ENCODE results near the gene GARIN1A. TPM values are rescaled to one million over a fixed set of nuclear protein-coding genes. Genes with fewer than 3 reads are reported as not detected.

Gene GARIN1A
- total and polyA plus RNA-seq, 2 of the 4 experiments (the other 2 are of a cell fraction) = 0.18 to 1.4 TPM

GRCh38 chr7:128713794-128714193 lies 41.7 kb downstream of the GARIN1A start:
- dilution Hi-C loops (cut with HindIII; ENCODE audit: low sequenced_read_pairs, unreplicated experiment) = no loop called here
- ATAC-seq (ENCODE audit: low read depth) (no peak), DNase-seq (peak; percentile 11)
- no peak overlapping the region for H4K91ac ChIP-seq (ENCODE audit: insufficient read depth, low read depth, low read length)
- H3K18ac ChIP-seq (ENCODE audit: low read depth, low read length) = no peak overlapping the region
- no peak overlapping the region for H3K14ac ChIP-seq (replicated peaks; ENCODE audit: low read depth, low read length)
- no TSS peak for BruUV-seq (replicated peaks)
- no peak overlapping the region for H2BK20ac ChIP-seq (ENCODE audit: low read depth, low read length)
- H3K36me3 ChIP-seq (ENCODE audit: control insufficient read depth, insufficient read depth, low read length) = no peaks in the 10 kb centered on the region
- no peak overlapping the region for H3K9ac ChIP-seq (ENCODE audit: low read depth, low read length)
- no peak overlapping the region for H2AK5ac ChIP-seq (ENCODE audit: low read depth, low read length)
- H3K9me1 ChIP-seq (ENCODE audit: insufficient read depth, low read length) = no peaks in the 10 kb centered on the region
- H3K4ac ChIP-seq (ENCODE audit: low read depth, low read length) = no peak overlapping the region
- H2BK5ac ChIP-seq (ENCODE audit: low read depth, low read length, poor library complexity, severe bottlenecking) = no peak overlapping the region
- no peak overlapping the region for H4K5ac ChIP-seq (ENCODE audit: low read depth, low read length)
- no peak overlapping the region for H2BK15ac ChIP-seq (ENCODE audit: low read depth, low read length)
- H2AFZ ChIP-seq (replicated peaks; ENCODE audit: low read length, poor library complexity) = no peak overlapping the region
- H2AK9ac ChIP-seq (replicated peaks; ENCODE audit: low read depth, low read length, poor library complexity) = no peak overlapping the region
- no peaks in the 10 kb centered on the region for H3K9me3 ChIP-seq (ENCODE audit: control insufficient read depth, insufficient read depth, low read length)
- POLR2A ChIA-PET (ENCODE audit: unreplicated experiment) = no interaction called here
- TF ChIP-seq SMC3 (IDR thresholded peaks at IDR 0.05; ENCODE audit: low read depth, low read length) (no peak), BHLHE40 (IDR thresholded peaks at IDR 0.05; ENCODE audit: low read depth, low read length) (no peak), NFE2L2 (IDR thresholded peaks at IDR 0.05; ENCODE audit: low read depth, low read length) (no peak), ELK1 (IDR thresholded peaks at IDR 0.05; ENCODE audit: borderline replicate concordance, low read depth, low read length) (no peak), MXI1 (IDR thresholded peaks at IDR 0.05; ENCODE audit: borderline replicate concordance, low read depth, low read length) (no peak), CHD1 (IDR thresholded peaks at IDR 0.05; ENCODE audit: low read depth, low read length) (no peak), CTCF (conservative IDR thresholded peaks at IDR 0.05; ENCODE audit: low read depth, low read length) (no peak)
- intact Hi-C loops (cut with micrococcal nuclease) = no loop called here
- no peak overlapping the region for H3K56ac ChIP-seq (ENCODE audit: extremely low read depth, insufficient read depth, low read length)
- H3K4me1 ChIP-seq (ENCODE audit: control insufficient read depth, insufficient read depth, low read length) = no peaks in the 10 kb centered on the region
- WGBS, 2 experiments (ENCODE audit: extremely low coverage in 2 of 2, insufficient read length in 1 of 2) = no CpG with 5 or more reads among the region's 2 CpGs
- H3K27me3 ChIP-seq (ENCODE audit: control insufficient read depth, insufficient read depth, low read length) = peaks cover 24% of the 10 kb centered on the region
- H2BK120ac ChIP-seq (ENCODE audit: low read depth, low read length) = no peak overlapping the region
- H3K27ac ChIP-seq (ENCODE audit: insufficient read depth, low read length) = no peak overlapping the region
- no peak overlapping the region for H3K4me3 ChIP-seq (ENCODE audit: insufficient read depth, low read depth, low read length)
- no peaks in the 10 kb centered on the region for H4K20me1 ChIP-seq (ENCODE audit: insufficient read depth, low read length)
- H4K8ac ChIP-seq (ENCODE audit: low read depth in 2 of 2, low read length in 2 of 2) = no peak overlapping the region
- no peak overlapping the region for H3K4me2 ChIP-seq (ENCODE audit: low read depth, low read length)
- CTCF ChIA-PET = interaction anchor here (0.9 kb wide), 1 partner anchor 24 kb away, joined by 3 read pairs; no protein-coding TSS in a partner anchor
- H3K23ac ChIP-seq (ENCODE audit: low read depth, low read length) = no peak overlapping the region
- no peaks in the 10 kb centered on the region for H3K79me1 ChIP-seq (ENCODE audit: low read depth in 1 of 2, low read length in 2 of 2)
- in situ Hi-C loops (cut with MboI; ENCODE audit: low sequenced_read_pairs) = no loop called here

All from IMR-90 (cell line).